AG08395 (cell line): ENCODE results near the gene FAM170A.

Source experiments
- DNase-seq: peaks from one replicate; pipeline ENCODE4 v3.0.0; 2012; ENCODE audit warnings: mixed read lengths, low spot score

The FAM170A gene

DNA sequence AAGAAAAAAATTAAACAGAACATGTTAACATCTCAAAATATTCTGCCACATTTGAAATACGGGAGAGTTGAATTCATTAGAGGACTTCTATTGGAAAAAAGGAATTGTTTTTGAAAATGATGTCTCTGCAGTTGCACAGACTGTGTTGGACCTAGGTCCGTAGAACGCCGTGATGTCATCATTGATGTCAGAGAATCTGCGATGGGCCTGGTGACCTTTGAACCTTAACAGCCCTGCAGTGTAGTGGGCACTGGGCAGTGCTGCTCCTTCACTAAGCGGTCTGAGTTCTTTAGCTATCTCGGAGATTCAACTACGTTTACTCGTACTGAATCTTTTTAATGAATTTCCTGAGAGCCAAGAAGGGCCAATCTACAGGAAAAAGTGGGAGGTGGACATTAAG is at the start of gene FAM170A:
Gene FAM170A (plus strand): TSS at position 220 of the 400 bp plus-strand sequence. CDS start 211 bp downstream, outside the sequence.
- DNase-seq: no peak

DNA sequence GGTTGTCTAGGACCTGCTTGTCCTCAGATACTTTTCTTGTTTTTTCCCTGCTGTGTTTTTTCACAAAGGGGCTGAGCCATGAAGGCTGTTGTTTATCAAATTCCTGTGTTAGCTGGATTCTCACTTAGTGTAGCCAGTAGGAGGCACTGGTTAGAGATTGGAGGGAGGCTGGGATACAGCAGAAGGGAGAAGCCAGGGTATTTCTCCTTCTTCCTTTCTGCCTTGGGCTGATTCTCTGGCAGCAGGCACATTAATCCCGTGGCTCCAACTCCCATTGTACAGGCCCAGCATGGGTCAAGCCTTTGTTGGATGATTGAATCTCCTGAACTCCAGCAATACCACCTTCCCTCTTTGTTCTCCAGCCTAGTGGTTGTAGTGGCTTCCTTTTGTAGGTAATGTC is 46.4 kb upstream of the FAM170A start:
- DNase-seq: no peak

DNA sequence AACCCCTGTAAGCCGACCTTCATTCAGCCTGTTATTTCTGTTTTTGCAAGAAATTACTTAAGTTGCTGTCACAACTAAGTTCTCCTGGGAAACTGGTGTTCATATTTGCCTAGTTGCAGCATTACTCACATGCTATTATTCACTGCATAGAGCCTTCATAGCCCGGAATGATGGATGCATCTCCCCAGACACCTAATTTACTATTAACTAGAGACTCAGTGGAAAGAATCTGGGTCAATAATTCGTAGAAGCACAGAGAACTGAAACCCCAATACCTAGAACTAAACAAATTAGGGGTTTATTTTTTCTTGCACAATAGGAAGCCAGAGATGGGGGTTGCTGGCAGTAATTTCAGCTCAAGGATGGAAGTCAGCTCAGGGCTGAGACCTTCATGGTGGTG is 45.7 kb upstream of the FAM170A start:
- no peak for DNase-seq

- no peak for DNase-seq
Measured at GRCh38 chr5:119596046-119596445, 33.3 kb upstream of the FAM170A start.

GRCh38 chr5:119597728-119598298 is 31.5 kb upstream of the FAM170A start:
- DNase-seq: no peak

GRCh38 chr5:119613937-119614336 is 15.4 kb upstream of the FAM170A start:
- DNase-seq: no peak

GRCh38 chr5:119614838-119615237 is 14.5 kb upstream of the FAM170A start:
- no peak for DNase-seq

- no peak for DNase-seq
Measured at GRCh38 chr5:119626086-119626485, 3.3 kb upstream of the FAM170A start.

- DNase-seq: no peak
Measured at GRCh38 chr5:119630752-119631440, 1.5 kb downstream of the FAM170A start.

DNA sequence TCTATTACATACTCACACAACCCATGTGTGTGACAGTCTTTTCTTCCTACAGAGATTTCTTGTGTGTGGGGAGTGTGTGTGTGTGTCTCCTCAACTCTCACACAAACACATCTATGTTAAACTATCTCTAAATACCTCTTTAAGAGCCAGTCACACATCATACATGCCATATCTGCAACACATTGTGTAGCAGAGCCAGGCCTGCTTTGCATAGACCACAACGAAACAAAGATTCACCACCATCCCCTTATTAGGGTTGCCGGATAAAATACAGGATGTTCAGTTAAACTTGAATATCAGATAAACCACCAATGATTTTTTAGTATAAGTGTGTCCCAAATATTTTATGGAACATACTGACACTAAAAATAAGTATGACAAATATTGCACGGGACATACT is 2.3 kb downstream of the FAM170A start:
- no peak for DNase-seq

DNA sequence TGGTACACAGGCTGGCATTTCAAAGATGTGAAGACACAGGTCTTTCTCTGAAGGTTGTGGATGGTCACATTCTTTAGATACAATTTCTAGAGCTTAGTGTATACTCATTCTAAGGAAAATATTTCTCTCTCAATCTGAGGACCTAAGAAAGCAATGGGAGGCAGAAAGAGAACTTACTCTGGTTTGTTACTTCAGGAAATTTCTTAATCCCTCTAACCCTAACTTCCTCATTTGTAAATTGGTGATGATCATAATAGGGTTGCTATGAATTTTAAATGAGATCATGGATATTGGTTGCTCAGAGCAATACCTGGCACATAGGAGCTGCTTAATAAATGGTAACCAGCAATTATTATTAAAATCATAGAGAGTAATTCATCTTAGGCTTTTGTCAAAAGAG is 22.1 kb downstream of the FAM170A start:
- no peak for DNase-seq

GRCh38 chr5:119655061-119655460 is 25.7 kb downstream of the FAM170A start:
- DNase-seq: no peak

DNA sequence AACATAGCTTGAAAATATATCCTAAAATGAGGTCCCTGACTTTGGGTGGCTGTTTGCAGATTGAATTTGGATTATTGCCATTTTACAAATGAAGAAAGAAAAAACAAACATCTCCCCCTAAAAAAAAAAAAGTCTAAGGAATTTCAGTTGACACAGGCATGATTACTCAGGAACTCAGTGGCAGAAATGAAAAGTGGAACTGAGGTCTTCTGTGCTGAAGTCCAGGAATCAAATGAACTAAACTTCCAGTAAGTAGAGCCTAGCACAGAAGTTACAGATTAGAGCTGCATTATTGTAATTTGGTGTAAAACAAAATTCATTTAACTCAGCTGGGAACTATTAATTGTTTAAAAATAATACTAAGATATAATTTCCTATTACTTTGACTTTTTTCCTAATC is 26.7 kb downstream of the FAM170A start:
- DNase-seq: no peak

DNA sequence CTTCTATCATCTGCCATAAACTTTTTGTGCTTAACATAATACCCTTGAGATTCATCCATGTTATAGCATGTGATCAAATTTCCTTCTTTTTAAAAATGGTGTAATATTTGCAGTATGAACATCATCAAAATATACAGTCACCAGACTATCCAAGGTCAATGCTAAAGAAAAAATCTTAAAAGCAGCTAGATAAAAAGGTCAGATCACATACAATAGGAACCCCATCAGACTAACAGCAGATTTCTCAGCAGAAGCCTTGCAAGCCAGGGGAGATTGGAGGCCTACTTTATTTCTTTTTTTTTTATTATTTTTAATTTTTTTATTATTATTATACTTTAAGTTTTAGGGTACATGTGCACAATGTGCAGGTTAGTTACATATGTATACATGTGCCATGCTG is 37.2 kb downstream of the FAM170A start:
- no peak for DNase-seq

DNA sequence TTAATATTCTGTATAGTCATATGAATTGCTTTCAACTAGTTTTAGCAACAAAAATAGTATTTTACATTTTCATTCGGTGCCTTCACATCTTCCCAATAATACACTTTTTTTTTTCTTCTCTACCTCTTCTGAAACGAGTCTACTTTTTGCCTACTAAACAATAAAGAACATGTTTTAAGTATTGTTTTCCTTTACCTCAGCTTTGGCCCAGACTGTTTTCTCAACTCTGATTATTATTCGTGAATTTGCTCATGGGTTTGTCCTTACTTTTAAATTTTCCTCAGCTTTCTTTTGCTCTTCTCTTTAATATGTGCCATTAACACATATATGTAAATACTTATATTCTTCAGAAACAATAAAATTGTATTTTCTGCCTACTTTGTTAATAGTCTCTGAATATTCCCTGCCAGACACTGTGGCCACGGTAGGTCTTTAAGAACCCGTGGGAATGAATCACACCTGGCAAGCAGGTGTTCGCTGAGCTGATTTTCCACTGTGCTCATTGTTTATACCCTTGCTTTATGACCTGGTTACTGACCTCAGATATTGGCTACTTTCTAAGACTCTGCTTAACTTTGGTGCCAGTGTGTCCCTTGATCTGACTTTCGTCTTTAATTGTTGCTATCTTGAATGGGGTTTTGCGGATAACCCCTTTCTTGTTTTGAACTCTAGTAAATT is 49.1 kb downstream of the FAM170A start:
- no peak for DNase-seq

GRCh38 chr5:119680080-119680479 is 50.7 kb downstream of the FAM170A start:
- DNase-seq: no peak

DNA sequence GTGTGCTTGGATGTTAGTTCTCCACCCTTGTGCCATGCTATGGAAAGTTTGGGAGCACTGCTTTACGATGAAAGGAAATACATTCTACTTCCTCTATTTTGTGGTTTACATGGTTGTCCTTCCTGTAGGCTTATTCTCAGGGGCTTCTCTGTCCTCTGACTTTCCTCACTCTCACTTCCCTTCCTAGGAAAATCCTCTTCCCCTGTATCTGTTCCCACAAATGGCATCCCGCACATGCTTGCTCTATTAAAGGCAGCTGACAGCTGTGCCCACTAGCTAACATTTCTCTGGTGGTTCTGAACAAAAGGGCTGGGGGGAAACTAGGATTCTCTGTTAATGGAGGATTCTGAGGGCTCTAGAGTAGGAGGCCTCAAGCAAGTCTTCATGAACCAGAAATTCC is 52.4 kb downstream of the FAM170A start:
- DNase-seq: no peak

DNA sequence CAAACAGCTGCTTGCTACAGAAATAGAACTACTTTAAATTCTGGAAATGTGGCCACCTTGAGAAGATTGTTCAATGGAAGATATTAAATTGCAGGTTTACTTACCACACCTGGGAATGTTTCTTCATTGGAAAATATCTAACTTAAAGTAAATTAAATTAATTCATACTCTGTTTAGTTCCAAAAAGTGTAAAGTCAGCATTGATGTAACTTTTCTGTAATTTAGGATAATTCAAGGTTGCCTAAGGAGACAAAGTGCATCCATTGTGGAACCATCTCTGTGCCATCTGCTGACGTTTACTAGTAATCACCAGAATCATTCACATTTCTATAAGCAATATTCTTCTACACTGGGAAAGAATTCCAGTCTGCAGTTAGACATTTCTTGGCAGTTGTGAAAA is 53.0 kb downstream of the FAM170A start:
- DNase-seq: no peak
